CD14-positive monocyte (primary cell): ENCODE measurements around the gene NRG4. TPM values are rescaled to one million over a fixed set of nuclear protein-coding genes. Genes with fewer than 3 reads are reported as not detected.

ENCODE experiments used
- DNase-seq, 3 donors: peaks; one replicate each; pipeline ENCODE4 v3.0.0-alpha.2; 2011 to 2022
- H2AFZ ChIP-seq: 2 replicates; pipeline ENCODE4 v1.6.0; 2012; ENCODE audit warnings: mild to moderate bottlenecking, low read depth, low read length, inconsistent platforms; ENCODE audit not compliant: insufficient read depth, poor library complexity, severe bottlenecking
- H3K27ac ChIP-seq, 2 donors: 1 replicate in 1 of 2; 2 replicates in 1 of 2; pipeline ENCODE4 v1.5.1; 2012 to 2013; ENCODE audit warnings: low read length in 2 of 2, control low read depth in 1 of 2, inconsistent platforms in 1 of 2, low read depth in 1 of 2, mild to moderate bottlenecking in 1 of 2
- H3K27me3 ChIP-seq, 2 donors: one replicate each; pipeline versions ENCODE4 v1.6.0 to v1.6.1; 2011 to 2013; ENCODE audit warnings: low read length in 2 of 2; ENCODE audit not compliant: control insufficient read depth in 2 of 2, insufficient read depth in 2 of 2
- H3K36me3 ChIP-seq, 2 donors: replicated peaks in 1 of 2; 1 replicate in 1 of 2; 2 replicates in 1 of 2; pipeline versions ENCODE4 v1.5.1 to v1.6.1; 2012 to 2013; ENCODE audit warnings: low read length in 2 of 2, control low read depth in 1 of 2, inconsistent platforms in 1 of 2, mild to moderate bottlenecking in 1 of 2; ENCODE audit not compliant: insufficient read depth in 2 of 2, control insufficient read depth in 1 of 2
- H3K4me1 ChIP-seq, 2 donors: 1 replicate in 1 of 2; 2 replicates in 1 of 2; pipeline versions ENCODE4 v1.5.1 to v1.6.1; 2012 to 2013; ENCODE audit warnings: low read length in 2 of 2, control low read depth in 1 of 2, inconsistent platforms in 1 of 2, mild to moderate bottlenecking in 1 of 2, moderate library complexity in 1 of 2; ENCODE audit not compliant: insufficient read depth in 2 of 2, control insufficient read depth in 1 of 2
- H3K4me2 ChIP-seq: replicated peaks from 2 replicates; pipeline ENCODE3; 2012; ENCODE audit warnings: low read length, moderate library complexity, mild to moderate bottlenecking; ENCODE audit not compliant: poor library complexity, severe bottlenecking; ENCODE audit errors: extremely low read depth
- H3K4me3 ChIP-seq, 3 experiments: fragments of 200-600 bp in 1 of 3; sonication (generic) in 1 of 3; replicated peaks in 1 of 3; 1 replicate in 2 of 3; 2 replicates in 1 of 3; pipeline ENCODE4 v1.5.1; 2011 to 2013; ENCODE audit warnings: low read length in 3 of 3, mild to moderate bottlenecking in 3 of 3, control low read depth in 2 of 3, low read depth in 2 of 3, inconsistent platforms in 1 of 3, moderate library complexity in 1 of 3
- H3K79me2 ChIP-seq: 2 replicates; pipeline ENCODE4 v1.6.0; 2012; ENCODE audit warnings: mild to moderate bottlenecking, control low read depth, inconsistent platforms, low read length, moderate library complexity; ENCODE audit not compliant: insufficient read depth
- H3K9ac ChIP-seq: 2 replicates; pipeline ENCODE4 v1.6.0; 2017; ENCODE audit warnings: low read length, mild to moderate bottlenecking; ENCODE audit not compliant: insufficient read depth, poor library complexity, severe bottlenecking
- H3K9me3 ChIP-seq, 2 donors: replicated peaks in 1 of 2; 1 replicate in 1 of 2; 2 replicates in 1 of 2; pipeline versions ENCODE4 v1.5.1 to v1.6.1; 2012 to 2013; ENCODE audit warnings: low read length in 2 of 2, control low read depth in 1 of 2; ENCODE audit not compliant: control insufficient read depth in 1 of 2, insufficient read depth in 1 of 2
- H4K20me1 ChIP-seq: 2 replicates; pipeline ENCODE4 v1.6.0; 2012; ENCODE audit warnings: mild to moderate bottlenecking, low read length, control low read depth, moderate library complexity; ENCODE audit not compliant: insufficient read depth
- H3K27ac Mint-ChIP-seq, 7 donors: one replicate each; pipeline ENCODE4 v1.8.0; 2020; ENCODE audit warnings: mild to moderate bottlenecking in 7 of 7, mixed read lengths in 7 of 7, moderate library complexity in 6 of 7, inconsistent platforms in 2 of 7
- H3K27me3 Mint-ChIP-seq, 3 donors: one replicate each; pipeline ENCODE4 v1.8.0; 2021 to 2022; ENCODE audit warnings: low read depth in 3 of 3, mild to moderate bottlenecking in 3 of 3, mixed read lengths in 3 of 3, moderate library complexity in 3 of 3, inconsistent platforms in 1 of 3
- H3K36me3 Mint-ChIP-seq, 2 donors: one replicate each; pipeline ENCODE4 v1.8.0; 2020; ENCODE audit warnings: mixed read lengths in 2 of 2, inconsistent platforms in 1 of 2, mild to moderate bottlenecking in 1 of 2
- H3K4me1 Mint-ChIP-seq: one replicate; pipeline ENCODE4 v1.8.0; 2020; ENCODE audit warnings: mild to moderate bottlenecking, mixed read lengths
- H3K4me3 Mint-ChIP-seq, 2 donors: one replicate each; pipeline ENCODE4 v1.8.0; 2020; ENCODE audit warnings: mild to moderate bottlenecking in 2 of 2, mixed read lengths in 2 of 2, moderate library complexity in 1 of 2
- H3K9me3 Mint-ChIP-seq, 7 donors: one replicate each; pipeline ENCODE4 v1.8.0; 2020 to 2022; ENCODE audit warnings: mixed read lengths in 7 of 7, mild to moderate bottlenecking in 6 of 7, moderate library complexity in 6 of 7, inconsistent platforms in 2 of 7
- WGBS: methylation state at CpG from one replicate; pipeline ENCODE4 v1.1.5; 2013; ENCODE audit warnings: missing lambda C conversion rate; ENCODE audit not compliant: insufficient coverage; 5-methylcytosine and 5-hydroxymethylcytosine counted together
- intact Hi-C, 2 donors: fragments of 100-400 bp; cut with micrococcal nuclease; formaldehyde crosslinking; loops; one replicate each; pipeline versions ENCODE4 v1.15.0 to v1.15.1; 2023
- polyA plus RNA-seq, 3 donors: library from polyadenylated mRNA; depleted of rRNA in 1 of 3; unstranded in 2 of 3; stranded (reverse) in 1 of 3; fragments of 300-500 nt in 2 of 3; fragments of >200 nt in 1 of 3; fragmentation: Illumina TruSeq in 2 of 3; gene quantifications; 1 replicate in 2 of 3; 2 replicates in 1 of 3; pipeline ENCODE4 v1.2.3, GENCODE V29; 2012 to 2021
- TF ChIP-seq, protein P1 (sequence below): fragments of 200-600 bp; IDR thresholded peaks from one replicate; pipeline ENCODE4 v1.8.0; 2022; ENCODE audit warnings: antibody characterized with exemption, mild to moderate bottlenecking

The NRG4 gene
- polyA plus RNA-seq, 3 donors, result 0.13 to 0.44 (median 0.20) TPM

DNA sequence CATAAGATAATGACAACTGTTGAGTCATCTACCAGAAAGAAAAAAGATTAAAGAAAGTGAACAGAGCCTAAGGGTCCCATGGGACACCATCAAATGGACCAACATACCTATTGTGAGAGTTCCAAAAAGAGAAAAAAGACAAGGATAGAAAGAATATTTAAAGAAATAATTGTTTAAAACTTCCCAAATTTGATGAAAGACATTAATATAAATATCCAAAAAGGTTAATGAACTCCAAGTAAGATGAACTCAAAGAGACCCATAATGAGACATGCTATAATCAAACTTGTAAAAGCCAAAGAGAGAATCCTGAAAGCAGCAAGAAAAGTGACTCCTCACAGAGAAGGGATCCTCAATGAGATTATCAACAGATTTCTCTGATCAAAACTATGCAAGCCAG is 8.9 kb downstream of the NRG4 start:
- no peak overlapping the region for H3K27ac Mint-ChIP-seq
- DNase-seq, result no peak
- peaks cover 0 to 2% of the 10 kb centered on the region in 2 donors for H3K36me3 Mint-ChIP-seq
- Histone ChIP-seq H3K27me3 (no peaks in the 10 kb centered on the region), H3K9me3 (no peaks in the 10 kb centered on the region), H3K4me2 (no peak overlapping the region), H3K79me2 (no peaks in the 10 kb centered on the region), H3K9ac (no peak overlapping the region), H2AFZ (no peak overlapping the region), H4K20me1 (no peaks in the 10 kb centered on the region), H3K27ac (no peak overlapping the region), H3K36me3 (no peaks in the 10 kb centered on the region), H3K4me1 (peaks cover 24 to 32% of the 10 kb centered on the region in 2 donors), H3K4me3 (no peak overlapping the region)
- peaks cover 0 to 3% (median 0%) of the 10 kb centered on the region in 7 donors for H3K9me3 Mint-ChIP-seq
- H3K27me3 Mint-ChIP-seq, result peaks cover 0 to 1% (median 0%) of the 10 kb centered on the region in 3 donors
- no peak overlapping the region for H3K4me3 Mint-ChIP-seq
- H3K4me1 Mint-ChIP-seq, result peaks cover 27% of the 10 kb centered on the region
- intact Hi-C loops, result no loop called here
- TF ChIP-seq, protein P1, sequence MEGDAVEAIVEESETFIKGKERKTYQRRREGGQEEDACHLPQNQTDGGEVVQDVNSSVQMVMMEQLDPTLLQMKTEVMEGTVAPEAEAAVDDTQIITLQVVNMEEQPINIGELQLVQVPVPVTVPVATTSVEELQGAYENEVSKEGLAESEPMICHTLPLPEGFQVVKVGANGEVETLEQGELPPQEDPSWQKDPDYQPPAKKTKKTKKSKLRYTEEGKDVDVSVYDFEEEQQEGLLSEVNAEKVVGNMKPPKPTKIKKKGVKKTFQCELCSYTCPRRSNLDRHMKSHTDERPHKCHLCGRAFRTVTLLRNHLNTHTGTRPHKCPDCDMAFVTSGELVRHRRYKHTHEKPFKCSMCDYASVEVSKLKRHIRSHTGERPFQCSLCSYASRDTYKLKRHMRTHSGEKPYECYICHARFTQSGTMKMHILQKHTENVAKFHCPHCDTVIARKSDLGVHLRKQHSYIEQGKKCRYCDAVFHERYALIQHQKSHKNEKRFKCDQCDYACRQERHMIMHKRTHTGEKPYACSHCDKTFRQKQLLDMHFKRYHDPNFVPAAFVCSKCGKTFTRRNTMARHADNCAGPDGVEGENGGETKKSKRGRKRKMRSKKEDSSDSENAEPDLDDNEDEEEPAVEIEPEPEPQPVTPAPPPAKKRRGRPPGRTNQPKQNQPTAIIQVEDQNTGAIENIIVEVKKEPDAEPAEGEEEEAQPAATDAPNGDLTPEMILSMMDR, result no peak

DNA sequence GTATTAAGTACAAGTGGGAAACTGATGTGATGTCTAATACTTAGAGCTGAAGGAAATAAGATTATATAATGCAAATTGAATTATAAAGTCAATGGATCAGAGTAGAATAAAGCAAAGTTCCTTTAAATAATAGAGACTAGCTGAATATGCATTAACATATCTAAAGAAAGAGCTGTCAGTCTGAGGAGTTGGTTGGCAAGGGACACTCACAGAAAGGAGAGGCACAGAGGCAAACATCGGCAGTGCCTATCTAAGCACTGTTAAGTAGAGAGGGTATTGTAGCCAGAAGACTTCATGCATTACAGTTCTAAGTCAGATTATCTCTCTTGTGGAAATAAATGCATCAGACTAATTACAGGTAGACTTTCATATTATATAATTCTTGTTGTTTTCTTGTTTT is 16.6 kb downstream of the NRG4 start:
- Histone ChIP-seq H3K9me3 (peaks cover 3 to 5% of the 10 kb centered on the region in 2 donors), H3K27ac (no peak overlapping the region), H3K9ac (no peak overlapping the region), H3K4me2 (no peak overlapping the region), H2AFZ (no peak overlapping the region), H4K20me1 (no peaks in the 10 kb centered on the region), H3K4me1 (no peaks in the 10 kb centered on the region), H3K27me3 (no peaks in the 10 kb centered on the region), H3K4me3 (no peak overlapping the region), H3K36me3 (no peaks in the 10 kb centered on the region), H3K79me2 (no peaks in the 10 kb centered on the region)
- TF ChIP-seq, protein P1, result no peak
- no peak overlapping the region for H3K4me3 Mint-ChIP-seq
- H3K27ac Mint-ChIP-seq, result no peak overlapping the region
- H3K4me1 Mint-ChIP-seq, result no peaks in the 10 kb centered on the region
- DNase-seq, result no peak
- peaks cover 5 to 11% of the 10 kb centered on the region in 2 donors for H3K36me3 Mint-ChIP-seq
- intact Hi-C loops, result no loop called here
- WGBS, result no CpG with 5 or more reads among the region's 1 CpG
- H3K9me3 Mint-ChIP-seq, result peaks cover 7 to 14% (median 8%) of the 10 kb centered on the region in 7 donors
- peaks cover 0 to 1% (median 0%) of the 10 kb centered on the region in 3 donors for H3K27me3 Mint-ChIP-seq
